Stimulated activated CD4-positive, alpha-beta T cell treated with anti-CD3 and anti-CD28 coated beads, Interleukin-12 subunit alpha, Interleukin-12 subunit beta, amount 100 ng/mL, for 24 hours (primary cell): Measurements from ENCODE around the gene FAM13C.

Experiments
- DNase-seq, 2 experiments: peaks; one replicate each; pipeline ENCODE4 v3.0.0-alpha.2; 2020; ENCODE audit warnings: low read depth in 2 of 2

The FAM13C gene

DNA sequence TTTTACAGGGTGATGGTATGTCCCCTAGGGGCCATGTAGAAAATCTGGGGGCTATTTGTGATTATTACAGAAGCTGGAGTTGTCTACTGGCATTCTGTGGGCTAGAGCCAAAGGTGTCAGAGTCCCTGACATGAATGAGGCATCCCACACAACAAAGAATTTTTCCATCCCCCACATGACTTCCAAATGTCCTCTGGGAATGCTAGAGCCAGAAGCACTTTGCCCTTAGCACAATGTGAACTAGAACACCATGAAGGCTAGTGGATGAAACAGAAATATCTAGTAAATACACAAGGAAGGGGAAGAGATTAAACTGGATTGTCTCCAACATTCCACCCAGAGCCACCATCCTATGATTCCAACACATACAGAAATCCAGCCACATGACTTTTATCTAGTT lies 46.9 kb downstream of the FAM13C start:
- no peak for DNase-seq

DNA sequence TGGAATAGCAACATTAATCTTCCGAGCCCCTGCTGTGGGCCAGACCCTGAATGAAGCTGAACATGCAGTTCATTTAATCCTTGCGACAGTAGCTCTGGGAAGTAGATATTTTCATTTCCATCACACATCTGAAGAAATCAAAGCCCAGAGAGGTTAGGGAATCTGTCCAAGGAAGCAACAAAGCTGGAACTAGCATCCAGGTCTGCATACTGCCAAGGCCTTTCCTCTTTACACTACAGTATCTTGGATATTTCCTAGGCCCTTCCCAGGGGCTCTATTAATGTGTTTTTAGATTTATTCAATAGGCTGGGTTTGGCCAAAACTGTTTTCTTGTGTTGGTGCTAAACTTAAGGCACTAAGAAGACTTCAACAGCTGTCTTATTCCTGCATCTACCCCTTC lies 48.1 kb downstream of the FAM13C start:
- no peak for DNase-seq

DNA sequence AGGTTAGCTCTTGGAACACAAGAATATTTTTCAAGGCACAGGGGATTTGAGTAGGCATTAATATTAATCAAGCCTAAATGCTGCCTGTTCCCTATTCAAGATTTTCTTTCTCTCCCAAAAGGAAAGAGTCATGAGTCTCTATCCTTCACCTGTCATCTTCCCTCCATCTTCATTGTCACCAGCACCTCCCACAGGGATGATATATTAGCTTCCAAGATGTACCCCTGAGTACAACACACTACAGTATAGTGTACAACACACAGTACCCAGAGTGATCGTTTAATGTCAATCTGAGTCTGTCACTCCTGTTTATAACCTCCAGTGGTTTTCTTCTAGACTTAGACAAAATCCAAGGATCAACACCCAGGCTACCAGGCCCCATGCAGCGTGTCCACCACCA lies 50.1 kb downstream of the FAM13C start:
- DNase-seq = no peak

DNA sequence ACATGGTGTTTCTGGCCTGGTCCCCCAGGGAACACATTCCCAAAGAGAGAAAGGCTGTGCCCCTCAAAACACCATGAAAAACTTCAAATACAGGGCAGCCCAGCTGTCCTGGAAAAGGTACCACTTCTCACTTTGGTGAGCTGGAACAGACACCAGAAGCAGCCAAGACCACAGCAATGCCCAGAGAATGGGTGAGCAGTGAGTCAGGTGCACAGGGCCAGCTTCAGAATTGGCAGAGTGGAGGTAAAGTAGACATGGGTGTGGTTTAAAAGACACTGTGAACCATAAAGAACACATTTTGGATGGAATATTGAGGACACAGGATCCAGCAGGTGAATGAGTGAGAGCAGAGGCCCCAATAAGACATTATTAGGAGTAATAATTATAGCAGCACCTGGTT lies 51.3 kb downstream of the FAM13C start:
- no peak for DNase-seq

DNA sequence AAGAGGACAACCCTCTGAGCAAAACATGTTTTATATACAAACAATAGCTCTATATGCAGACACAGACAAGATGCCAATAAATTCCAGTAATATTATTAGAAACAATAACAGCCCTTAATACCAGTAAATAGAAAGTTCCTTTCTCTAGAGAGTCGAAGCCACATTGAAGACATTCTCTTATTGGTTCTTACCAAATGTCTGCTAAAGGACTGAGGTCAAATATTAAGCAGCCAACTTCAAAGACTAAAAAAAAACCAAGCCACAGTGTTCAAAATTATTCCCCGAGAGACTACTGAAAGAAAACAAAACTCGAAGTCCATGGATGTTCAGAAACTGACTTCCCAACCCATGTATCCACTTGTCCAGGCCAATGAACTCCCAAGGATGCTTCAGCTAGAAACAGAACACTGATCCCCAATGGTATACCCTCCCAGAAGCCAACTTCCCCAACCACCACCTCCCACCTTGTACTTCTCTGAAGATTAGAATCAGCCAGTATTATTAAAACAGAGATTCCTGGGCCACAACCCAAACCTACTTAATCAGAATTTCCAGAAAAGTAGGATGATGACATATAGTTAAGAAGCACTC lies 51.9 kb downstream of the FAM13C start:
- DNase-seq = no peak

DNA sequence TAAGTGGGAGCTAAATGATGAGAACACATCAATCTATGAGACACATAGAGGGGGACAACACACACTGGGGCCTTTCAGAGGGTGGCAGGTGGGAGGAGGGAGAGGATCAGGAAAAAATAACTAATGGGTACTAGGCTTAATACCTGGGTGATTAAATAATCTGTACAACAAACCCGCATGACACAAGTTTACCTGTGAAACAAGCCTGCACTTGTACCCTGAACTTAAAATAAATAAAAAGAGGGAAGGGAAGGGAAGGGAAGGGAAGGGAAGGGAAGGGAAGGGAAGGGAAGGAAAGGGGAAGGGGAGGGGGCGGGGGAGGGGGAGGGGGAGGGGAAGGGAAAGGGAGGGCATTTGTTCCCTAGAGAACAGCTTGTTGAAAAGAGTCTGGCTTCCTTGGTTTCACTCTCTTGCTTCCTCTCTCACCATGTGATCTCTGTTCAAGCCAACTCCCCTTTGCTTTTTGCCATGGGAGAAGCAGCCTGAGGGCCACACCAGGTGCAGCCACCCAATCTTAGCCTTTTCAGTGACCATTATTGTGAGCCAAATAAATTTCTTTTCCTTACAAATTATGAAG lies 57.7 kb downstream of the FAM13C start:
- DNase-seq = no peak

DNA sequence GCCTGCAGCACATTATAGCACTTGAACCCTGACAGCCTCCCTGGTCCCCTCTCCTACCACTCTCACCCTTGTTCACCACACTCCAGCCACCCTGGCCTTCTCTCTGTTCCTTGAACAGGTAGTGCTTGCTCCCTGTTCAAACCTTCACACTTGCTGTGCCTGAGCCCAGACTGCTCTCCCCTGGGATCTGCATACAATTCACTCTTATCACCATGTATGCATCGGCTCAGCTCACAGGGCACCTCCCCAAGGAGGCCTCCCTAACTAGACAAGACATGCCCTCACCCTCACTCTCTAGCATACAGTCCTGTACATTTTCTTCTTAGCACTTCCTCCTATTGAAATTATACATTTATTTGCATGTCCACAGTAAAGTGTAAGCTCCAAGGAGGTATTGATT lies 59.3 kb downstream of the FAM13C start:
- no peak for DNase-seq

DNA sequence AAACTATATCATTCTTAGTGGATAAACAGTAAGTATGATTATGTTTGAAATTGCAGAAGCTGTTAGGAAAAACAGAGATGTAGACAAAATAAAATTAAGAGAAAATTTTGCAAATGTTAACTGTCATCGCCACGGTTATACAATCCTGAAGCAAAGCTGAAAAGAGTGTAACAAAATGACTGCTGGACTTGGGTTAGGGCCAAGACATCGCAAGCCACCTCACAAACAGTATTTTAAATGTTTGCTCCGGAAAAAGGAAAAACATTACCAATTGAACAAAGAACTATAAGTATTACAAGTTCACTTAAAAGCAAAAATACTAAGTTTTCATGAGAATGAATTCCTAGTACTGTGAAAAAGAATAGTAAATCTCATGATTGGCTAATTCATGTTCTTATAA lies 60.0 kb downstream of the FAM13C start:
- no peak for DNase-seq

DNA sequence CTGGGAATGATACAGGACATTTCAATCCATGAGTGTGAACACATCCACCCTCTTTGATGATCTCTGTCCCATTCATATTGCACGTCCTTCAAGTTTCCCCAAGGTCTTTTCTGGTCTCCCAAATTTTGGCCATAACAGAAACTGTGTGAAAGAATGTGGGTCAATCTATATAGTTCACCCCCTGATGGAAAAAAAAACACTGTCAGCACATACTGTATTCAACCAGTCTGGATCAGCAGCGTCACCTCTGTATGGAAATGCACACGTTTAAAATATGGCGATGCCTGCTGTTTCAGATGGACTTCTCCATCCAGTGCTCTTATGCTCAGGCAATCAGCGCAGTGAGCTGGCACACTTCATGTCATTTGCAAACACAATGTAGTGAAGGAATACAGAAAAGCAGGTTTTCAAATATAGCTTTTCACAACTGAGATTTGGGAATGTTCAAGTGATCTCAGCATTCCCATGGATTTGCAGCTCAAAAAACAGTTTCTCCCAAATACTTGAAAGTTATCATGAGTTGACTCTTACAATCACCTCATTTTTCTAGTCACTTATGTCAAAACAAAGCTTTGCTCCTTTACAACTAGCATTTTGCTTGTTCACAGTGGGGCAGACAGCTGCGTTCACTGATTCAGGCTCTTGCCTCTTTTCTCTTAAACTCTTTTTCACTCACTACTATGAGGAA lies 61.1 kb downstream of the FAM13C start:
- DNase-seq = no peak

DNA sequence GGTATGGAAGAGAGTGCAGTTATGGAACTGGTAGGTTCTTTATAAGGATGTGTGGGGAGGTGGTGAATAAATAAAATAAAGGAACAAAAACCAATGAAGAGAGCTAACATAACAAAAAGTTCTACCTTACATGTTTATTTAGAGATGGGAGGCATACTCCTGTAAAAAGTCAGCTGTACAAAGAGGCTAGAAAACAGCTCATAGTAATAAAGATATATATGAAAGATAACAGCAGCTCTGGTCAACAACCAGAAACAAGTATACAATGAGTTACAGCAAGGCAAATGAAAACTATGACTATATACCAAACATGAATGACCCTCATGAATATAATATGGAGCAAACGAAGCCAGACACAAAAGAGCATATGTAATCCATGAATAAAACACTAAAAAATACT lies 62.0 kb downstream of the FAM13C start:
- DNase-seq = no peak

DNA sequence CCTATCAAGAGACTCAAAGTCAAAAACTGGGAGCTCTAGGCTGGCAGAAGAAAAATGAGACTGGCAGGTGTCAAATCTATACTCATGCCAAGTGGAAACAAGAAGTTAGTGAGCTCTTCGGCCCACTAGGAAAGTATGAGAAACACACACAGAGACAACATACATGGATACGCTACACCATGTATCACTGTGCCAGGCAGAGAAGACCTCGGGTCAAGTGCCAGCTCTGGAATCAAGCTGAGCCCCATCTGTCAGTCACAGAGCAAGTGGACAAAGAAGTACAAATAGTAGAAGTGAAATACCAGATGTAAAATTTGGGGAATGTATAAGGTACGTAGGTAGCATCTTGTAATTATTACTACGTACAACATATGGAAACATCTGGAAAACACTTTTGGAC lies 62.4 kb downstream of the FAM13C start:
- no peak for DNase-seq

DNA sequence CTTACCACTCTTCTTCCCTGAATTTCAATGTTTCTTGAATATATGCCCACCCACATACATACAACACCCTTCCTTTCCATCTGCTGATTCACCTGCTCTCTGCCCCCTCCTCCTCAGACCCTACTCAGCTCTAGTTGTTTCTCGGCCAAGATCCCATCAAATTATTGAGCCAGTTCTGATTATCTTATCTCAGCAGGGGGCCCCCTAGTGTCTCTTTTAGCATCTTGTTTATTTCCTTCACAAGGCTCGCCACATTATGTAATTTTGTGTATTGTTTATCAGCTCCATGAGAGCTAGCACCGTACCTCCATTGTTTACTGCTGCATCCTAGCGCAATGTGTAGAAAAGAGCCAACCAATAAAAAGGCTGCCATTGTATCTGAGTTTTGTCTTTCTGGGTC lies 71.9 kb downstream of the FAM13C start:
- no peak for DNase-seq

DNA sequence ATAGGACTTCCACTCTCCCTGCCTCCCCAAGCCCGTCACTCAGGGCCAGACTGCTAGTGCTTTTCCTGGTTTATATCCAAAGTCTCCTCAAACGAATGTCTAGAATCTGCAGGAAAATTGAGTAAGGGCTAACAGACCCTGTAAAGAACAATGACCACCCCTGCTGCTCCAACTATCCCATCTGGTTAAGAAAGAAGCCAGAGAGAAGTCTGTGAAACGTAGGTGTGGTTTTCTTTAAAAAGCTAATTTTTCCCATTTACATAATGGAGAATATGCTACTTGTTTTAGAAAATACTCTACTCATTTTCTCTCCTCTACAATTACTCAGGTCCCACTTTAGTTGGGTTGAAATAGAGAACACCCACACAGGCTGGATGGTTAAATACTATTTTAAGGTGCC lies 72.5 kb downstream of the FAM13C start:
- DNase-seq = no peak

DNA sequence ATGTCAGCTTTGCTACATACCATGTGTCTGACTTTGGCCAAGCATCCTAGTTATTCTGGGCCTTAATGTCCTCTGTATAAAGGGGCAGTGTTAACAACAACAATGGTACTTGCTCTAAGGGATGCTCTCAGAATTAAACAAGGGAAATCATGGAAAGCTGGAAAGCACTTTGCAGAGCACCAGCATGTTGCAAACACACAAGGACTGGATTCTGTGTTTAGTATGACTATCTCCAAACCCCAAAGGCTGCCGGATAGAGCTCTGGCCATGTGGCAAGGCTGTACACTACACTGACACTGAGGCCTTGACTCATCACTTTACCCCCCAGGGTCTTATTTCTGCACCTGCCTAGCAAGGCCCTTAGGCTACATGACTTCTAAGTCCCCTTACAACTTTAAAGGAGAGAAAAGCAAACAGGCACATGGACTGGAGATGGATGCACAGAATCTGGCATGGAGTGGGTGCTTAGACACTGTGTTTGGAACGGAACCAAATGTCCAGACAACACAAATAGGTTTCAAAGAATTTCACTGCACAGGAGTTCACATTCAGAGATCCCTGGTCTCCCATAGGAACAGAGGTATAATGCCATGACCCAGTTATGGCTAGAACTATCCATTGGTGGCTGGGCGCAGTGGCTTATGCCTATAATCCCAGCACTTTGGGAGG lies 74.6 kb downstream of the FAM13C start:
- no peak for DNase-seq

DNA sequence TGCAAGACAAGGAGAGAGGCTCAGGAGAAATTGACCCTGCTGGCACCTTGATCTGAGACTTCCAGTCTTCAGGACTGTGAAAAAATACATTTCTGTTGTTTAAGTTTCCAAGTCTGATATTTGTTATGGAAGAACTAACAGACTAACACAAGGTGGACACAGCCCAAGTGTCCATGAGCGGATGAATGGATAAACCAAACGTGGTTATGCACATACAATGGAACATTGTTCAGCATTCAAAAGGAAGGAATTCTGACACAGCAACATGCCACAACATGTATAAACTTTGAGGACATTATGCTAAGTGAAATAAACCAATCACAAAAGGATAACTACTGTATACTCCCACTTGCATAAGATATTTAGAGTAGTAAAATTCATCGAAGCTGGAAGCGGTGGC lies 76.5 kb downstream of the FAM13C start:
- no peak for DNase-seq

DNA sequence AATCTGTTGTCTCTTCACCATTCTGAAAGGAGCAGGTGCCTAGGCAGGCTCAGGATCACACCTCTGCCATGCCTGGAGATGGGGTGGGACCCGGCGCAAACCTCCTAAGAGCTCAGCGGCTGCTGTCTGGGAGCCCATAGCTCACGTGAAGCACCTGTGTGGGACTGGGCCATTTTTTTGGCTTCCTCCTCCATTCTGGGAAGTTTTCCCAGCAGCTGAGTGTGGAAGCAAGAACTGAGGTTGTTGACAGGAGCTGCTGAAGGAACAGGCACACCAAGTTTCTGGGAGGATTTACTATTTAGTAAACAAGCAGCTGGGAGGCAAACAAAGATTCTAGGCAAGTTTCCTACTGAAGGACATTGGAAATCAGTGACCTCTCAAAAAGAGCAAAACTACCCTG lies 77.3 kb downstream of the FAM13C start:
- DNase-seq = no peak

DNA sequence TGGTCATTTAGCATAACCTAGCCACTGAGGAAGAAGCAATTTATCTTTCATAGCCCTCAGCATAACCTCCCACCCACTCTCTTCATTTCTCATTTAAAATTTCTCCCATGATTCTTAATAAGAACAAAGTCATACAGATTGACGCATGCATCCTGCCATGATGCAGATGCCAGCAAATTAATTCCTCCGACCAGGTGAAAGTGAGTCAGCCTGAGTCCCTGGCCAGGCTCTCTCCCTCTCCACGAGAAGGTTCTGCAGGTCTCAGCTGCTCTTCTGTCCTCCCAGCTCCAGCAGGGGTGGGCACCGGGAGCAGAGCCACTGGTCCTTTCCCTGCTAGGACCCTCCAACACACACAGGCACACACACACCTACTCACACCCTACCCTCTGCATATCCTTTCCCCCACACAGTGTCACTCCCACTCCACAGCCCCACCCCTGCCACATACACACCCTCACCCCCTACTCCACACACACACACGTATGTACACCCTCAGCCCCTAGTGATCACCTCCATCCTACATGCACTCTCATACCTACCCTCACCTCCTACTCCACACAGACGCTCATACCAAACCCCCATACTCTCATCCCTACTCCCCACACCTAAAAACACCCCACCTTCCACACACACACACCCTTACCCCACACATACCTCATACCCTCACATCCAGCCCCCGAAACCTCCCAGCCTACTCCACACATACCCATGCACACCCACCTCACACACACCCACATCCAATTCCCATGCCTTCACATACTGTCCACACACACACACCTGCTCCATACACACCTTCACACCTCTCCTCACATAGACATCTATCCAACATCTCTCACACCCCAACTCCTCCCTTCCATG lies 78.0 kb downstream of the FAM13C start:
- DNase-seq = no peak

DNA sequence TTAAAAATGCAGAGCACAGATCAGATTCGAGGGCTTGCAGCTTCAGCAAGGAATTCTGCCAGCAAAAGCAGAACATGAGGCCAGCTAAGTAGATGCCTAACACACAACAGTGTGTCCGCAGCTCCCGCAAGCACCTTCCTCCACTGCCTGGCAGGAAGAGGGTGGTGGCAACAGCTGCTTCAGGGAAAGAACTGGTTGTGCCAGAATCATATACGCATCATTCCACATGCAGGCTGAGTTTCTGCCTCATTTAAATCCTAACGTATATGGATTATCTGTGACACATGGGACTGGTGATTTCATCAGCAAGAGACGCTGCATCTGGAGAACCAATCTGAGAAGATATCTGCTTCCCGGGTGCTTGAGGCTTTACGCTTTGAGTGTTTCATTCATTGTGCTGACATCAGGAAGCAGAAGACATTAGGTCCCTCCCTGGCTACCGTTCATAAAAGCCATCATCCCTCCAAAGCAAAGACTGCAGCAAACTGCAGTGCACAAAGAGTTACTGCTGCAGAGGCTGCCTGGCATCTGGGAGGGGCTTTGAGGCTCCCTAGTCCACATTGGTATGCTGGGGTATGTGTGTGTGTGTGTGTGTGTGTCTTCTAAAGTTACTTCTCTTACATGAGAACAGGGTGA lies 78.8 kb downstream of the FAM13C start:
- no peak for DNase-seq

DNA sequence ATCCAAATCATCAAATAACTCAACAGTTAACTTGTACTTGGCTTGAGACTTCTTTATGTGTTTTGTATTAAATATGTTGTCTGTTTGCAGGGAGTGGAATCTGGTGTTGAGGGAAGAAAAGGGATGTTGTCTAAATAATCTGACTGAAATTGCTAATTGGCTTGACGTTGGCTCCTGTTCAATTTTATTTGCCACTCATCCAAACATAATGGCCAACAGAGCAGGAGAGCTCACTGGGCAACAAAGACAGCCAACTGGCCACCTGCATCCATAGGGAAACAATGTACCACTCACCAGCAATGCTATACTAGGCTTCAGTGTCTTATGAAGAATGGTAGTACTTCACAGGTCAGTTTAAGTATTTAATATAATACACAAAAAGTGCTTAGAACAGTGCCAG lies 80.5 kb downstream of the FAM13C start:
- DNase-seq = no peak

DNA sequence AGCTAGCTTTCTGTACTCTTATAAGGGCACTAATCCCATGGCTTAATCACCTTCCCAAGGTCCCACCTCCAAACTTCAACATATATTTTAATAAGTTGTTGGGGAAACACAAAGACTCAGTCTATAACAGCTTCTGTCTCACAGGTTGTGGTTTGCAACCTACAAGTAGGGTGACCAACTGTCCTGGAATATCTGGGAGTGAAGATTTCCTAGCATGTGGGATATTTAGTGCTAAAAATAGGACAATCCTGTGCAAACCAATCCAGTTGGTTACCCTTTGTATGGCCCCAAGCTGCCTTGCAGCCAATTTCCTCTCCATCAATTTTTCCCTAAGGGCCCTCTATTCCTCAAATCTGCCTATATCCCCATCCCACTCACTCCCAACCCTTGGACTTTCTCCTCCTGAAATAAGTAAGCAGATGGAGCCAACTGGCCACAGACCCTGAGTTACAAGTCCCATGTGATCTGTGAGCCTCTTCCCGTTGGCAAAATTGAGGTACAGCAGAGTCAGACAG lies 82.3 kb downstream of the FAM13C start:
- no peak for DNase-seq

DNA sequence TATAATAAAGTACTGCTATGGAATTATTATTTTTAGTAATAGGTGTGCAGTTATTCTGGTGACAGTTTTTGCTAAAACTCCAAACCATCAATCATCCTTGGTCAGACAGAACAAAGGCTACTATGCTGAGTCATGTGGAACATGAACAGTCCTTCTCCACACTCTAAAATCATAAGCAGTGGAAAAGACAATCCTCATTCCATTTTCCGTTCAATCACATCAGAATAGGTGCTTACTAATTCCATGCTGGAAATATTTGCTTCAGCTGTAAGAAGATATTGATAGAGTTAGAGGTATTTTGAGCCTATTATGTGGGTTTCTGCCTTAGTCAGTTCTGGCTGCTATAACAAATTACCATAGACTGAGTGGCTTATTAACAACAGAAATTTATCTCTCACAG lies 82.9 kb downstream of the FAM13C start:
- no peak for DNase-seq

DNA sequence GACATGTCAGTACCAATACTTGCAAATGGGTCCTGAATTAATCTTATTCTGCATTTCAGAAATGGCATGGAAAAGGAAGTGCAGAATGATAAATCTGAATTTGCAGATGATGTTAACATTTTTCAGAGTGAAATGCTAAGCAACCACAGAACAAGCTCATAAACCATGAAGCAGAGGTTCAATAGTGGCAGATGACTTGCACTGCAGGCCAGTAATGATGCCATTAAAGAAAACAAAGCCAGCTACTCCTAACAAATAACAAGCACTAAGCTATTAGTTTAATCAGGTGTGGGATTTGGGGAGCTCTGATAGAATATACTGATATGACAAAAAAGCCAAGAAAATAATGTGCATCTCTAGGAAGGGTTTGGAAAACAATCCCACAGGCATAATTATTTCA lies 85.4 kb downstream of the FAM13C start:
- DNase-seq = no peak
